ENCODE results near the gene ATXN7L2. TPM values are rescaled to one million over a fixed set of nuclear protein-coding genes. Genes with fewer than 3 reads are reported as not detected.

The ATXN7L2 gene
- total RNA-seq, 1 donor from 2014 or later, result 7.4 TPM

DNA sequence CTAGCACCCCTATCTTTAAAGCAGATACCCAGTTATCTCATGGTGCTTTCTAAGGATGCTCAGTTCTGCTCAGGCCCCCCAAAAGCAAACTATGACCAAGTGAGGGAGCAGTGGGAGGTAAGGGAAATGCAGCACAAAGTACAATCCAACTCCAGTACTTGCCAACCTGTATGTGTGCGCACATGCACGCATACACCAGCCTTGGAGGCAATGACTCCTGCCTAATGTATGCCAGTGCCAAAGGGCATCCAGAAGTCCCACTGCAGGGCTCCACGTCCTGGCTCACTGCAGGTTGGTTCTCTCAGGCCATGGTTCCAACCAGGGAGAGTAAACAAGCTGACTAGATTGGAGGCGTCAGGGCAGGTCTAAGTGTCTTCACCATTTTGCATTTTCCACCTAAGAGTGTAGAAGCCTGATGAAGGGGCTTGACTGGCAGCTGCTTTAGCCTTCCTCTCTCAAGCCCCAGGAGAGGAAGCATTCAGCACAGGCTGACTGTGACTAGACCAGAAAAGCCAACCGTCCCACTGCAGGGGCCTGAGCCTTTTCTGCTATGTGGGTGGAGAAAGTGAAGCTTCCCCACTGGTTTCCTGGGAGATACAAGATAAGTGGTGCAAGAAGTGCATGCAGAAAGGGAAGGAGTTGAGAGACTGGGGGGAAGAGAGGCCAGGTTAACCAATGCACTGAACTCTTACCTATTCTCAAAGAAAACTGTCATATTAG is 18.1 kb downstream of the ATXN7L2 start:
- TF ChIP-seq, protein P1, sequence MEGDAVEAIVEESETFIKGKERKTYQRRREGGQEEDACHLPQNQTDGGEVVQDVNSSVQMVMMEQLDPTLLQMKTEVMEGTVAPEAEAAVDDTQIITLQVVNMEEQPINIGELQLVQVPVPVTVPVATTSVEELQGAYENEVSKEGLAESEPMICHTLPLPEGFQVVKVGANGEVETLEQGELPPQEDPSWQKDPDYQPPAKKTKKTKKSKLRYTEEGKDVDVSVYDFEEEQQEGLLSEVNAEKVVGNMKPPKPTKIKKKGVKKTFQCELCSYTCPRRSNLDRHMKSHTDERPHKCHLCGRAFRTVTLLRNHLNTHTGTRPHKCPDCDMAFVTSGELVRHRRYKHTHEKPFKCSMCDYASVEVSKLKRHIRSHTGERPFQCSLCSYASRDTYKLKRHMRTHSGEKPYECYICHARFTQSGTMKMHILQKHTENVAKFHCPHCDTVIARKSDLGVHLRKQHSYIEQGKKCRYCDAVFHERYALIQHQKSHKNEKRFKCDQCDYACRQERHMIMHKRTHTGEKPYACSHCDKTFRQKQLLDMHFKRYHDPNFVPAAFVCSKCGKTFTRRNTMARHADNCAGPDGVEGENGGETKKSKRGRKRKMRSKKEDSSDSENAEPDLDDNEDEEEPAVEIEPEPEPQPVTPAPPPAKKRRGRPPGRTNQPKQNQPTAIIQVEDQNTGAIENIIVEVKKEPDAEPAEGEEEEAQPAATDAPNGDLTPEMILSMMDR (conservative IDR thresholded peaks at IDR 0.05; ENCODE audit: low read depth, low read length), result no peak
- DNase-seq (ENCODE audit: low read depth), result no peak
- no peak overlapping the region for H3K4me3 ChIP-seq (ENCODE audit: low read depth, low read length)

DNA sequence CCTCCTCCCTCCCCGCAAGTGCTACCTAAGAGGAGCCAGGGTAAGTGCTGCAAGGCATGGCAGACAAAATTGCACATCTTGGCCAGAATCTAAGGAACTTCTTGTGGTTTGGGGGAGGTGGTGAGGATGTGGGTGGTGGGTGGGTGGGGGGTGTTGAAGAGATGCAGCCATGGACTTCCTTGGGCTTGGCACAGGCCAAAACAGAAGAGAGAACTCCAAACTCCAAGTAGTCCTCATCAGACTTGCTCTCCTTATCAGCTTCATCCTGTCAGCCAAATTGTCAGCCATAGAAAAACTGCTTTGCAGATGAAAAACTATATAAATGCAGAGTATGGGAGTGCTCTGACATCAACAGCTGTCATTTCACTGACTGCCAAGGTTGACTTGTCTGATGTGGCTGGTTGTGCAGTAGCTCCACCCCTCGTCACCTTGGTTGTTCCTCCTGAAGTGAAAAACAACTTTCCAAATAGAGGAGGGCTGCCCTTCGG is 18.7 kb downstream of the ATXN7L2 start:
- TF ChIP-seq, protein P1 (conservative IDR thresholded peaks at IDR 0.05; ENCODE audit: low read depth, low read length), result no peak
- no peak for DNase-seq (ENCODE audit: low read depth)
- H3K4me3 ChIP-seq (ENCODE audit: low read depth, low read length), result no peak overlapping the region

DNA sequence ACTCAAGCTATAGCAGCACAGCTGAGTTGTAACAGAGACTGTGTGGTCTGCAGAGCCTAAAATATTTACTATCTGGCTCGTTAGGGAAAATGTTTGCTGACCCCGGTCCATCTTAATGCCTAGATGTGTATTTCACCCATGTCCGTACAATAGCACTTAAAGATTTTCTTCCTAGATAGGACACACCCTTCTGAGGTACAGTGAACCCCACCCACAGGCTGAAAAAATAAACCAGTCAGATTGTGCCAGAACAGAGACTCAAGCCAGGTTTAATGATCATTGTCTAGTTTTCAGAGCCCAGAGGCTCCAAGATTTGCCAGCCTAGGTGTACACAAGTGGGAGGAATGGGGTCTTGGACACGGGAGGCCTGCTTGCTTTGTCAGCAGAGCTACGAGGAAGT is 20.2 kb downstream of the ATXN7L2 start:
- TF ChIP-seq, protein P1 (conservative IDR thresholded peaks at IDR 0.05; ENCODE audit: low read depth, low read length), result no peak
- no peak overlapping the region for H3K4me3 ChIP-seq (ENCODE audit: low read depth, low read length)
- DNase-seq (ENCODE audit: low read depth), result no peak

DNA sequence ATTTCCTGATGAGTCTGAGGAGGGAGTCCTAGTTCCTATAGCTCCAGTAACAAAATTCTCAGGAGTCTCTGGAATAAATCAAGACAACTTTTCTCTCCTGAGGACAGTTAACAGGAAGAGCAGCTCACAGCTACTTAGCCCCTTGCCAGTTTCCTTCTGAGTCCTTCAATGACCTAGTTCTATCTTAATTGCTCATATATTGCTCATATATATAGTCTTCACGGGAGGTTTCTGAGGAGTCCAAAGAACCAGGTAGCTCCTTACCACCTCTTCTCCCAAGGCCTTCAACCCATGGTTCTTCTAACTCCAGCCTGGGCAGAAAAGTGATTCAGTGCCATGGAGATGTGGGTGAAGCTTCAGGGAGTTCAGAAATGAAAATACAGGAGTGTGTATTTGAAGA is 21.3 kb downstream of the ATXN7L2 start:
- no peak for DNase-seq (ENCODE audit: low read depth)
- TF ChIP-seq, protein P1 (conservative IDR thresholded peaks at IDR 0.05; ENCODE audit: low read depth, low read length), result no peak
- no peak overlapping the region for H3K4me3 ChIP-seq (ENCODE audit: low read depth, low read length)

DNA sequence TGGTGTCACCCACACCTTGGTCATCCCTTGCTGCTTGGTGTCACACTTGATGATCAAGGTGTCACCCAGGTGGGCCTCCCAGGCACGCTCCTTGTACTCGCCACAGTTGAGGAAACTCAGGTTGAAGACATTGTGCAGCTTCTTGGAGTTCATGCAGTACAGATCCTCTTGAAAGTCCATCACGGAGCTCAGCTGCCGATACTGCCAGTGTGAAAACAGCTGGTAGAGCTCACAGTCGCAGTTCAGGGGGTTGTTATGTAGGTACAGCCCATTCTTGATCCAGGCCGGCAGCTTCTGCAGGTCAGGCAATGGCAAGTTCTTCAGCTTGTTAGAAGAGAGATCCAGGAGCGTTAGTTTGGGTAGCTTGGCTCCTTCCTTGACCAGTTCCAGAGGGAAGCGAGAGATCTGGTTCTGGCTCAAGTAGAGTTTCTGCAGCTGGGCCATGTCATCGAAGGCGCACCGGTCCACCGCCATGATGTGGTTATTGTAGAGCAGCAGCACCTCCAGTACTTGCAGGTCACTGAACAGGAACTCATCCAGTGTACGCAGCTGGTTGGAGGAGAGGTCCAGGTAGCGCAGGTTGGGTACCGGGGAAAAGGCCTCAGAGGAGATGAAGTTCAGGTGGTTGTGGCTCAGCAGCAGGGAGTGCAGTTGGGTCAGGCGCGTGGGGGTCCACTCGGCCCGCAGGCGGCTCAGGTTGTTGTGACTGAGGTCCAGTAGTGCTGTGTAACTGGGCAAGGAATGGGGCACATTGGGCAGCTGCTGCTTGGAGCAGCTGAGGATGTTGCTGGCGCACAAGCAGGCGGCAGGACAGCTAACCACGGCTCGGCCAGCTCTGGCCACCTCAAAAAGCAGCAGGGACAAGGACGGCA is 24.5 kb downstream of the ATXN7L2 start:
- no peak for DNase-seq (ENCODE audit: low read depth)
- TF ChIP-seq, protein P1 (conservative IDR thresholded peaks at IDR 0.05; ENCODE audit: low read depth, low read length), result no peak
- no peak overlapping the region for H3K4me3 ChIP-seq (ENCODE audit: low read depth, low read length)

DNA sequence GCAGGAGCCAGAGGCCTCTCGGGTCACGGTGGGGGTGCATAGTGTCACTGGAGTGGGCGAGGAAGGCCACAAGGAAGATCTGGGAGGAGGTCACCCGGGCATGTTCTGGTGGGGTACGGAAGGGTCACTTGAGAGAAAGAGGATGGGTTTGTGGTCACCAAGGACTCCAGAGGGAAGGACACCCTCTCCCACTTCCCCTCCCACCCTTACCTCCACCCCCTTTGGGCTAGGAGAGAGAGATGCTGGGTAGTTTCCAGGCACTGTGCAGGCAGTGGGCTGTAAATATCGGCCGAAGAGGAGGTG is 25.1 kb downstream of the ATXN7L2 start:
- peak overlapping the region; percentile 64 for H3K4me3 ChIP-seq (ENCODE audit: low read depth, low read length)
- TF ChIP-seq, protein P1 (conservative IDR thresholded peaks at IDR 0.05; ENCODE audit: low read depth, low read length), result no peak
- DNase-seq (ENCODE audit: low read depth), result no peak
